Epithelial cell of proximal tubule (primary cell): ENCODE measurements around the gene SLC38A4. TPM values are rescaled to one million over a fixed set of nuclear protein-coding genes. Genes with fewer than 3 reads are reported as not detected.

Experiments
- DNase-seq: peaks from one replicate; pipeline ENCODE4 v3.0.0-alpha.2; 2011; ENCODE audit warnings: low read depth
- H3K4me3 ChIP-seq: 2 replicates; pipeline ENCODE4 v1.5.1; 2011; ENCODE audit warnings: low read depth, mild to moderate bottlenecking, low read length
- CTCF ChIP-seq: conservative IDR thresholded peaks from 2 replicates; pipeline ENCODE4 v1.5.1; 2012; ENCODE audit warnings: low read depth, mild to moderate bottlenecking, low read length
- total RNA-seq: library from RNA; depleted of rRNA; stranded (reverse); fragments of >200 nt; gene quantifications from 2 replicates; pipeline ENCODE4 v1.2.3, GENCODE V29; 2015

The SLC38A4 gene
- total RNA-seq, 1 donor from 2014 or later, result not detected

- DNase-seq, result no peak
- TF ChIP-seq CTCF, result no peak
- no peak overlapping the region for H3K4me3 ChIP-seq
These were observed 46.7 kb downstream of the SLC38A4 start for GRCh38 chr12:46779063-46779462.

- TF ChIP-seq CTCF, result no peak
- H3K4me3 ChIP-seq, result no peak overlapping the region
- no peak for DNase-seq
These were observed 47.4 kb downstream of the SLC38A4 start for GRCh38 chr12:46778415-46778814.

- TF ChIP-seq CTCF, result no peak
- no peak for DNase-seq
- H3K4me3 ChIP-seq, result no peak overlapping the region
These were observed 48.2 kb downstream of the SLC38A4 start for GRCh38 chr12:46777587-46777986.

GRCh38 chr12:46775796-46776195 is 50.0 kb downstream of the SLC38A4 start:
- no peak for TF ChIP-seq CTCF
- peak; percentile 41 for DNase-seq
- H3K4me3 ChIP-seq, result no peak overlapping the region

- no peak for DNase-seq
- no peak for TF ChIP-seq CTCF
- no peak overlapping the region for H3K4me3 ChIP-seq
These were observed 51.5 kb downstream of the SLC38A4 start for GRCh38 chr12:46774322-46774633.

- no peak for DNase-seq
- no peak overlapping the region for H3K4me3 ChIP-seq
- TF ChIP-seq CTCF, result no peak
These were observed 52.0 kb downstream of the SLC38A4 start for GRCh38 chr12:46773586-46774321.

GRCh38 chr12:46771268-46771827 is 54.4 kb downstream of the SLC38A4 start:
- no peak for TF ChIP-seq CTCF
- DNase-seq, result peak; percentile 23

More at GRCh38 chr12:46771268-46771827, 54.4 kb downstream of the SLC38A4 start:
- no peak overlapping the region for H3K4me3 ChIP-seq
